HG03575 (cell line): Measurements from ENCODE around the gene CHRNE.
"Not testable (repeated sequence)": the region's sequence is repeated elsewhere in the genome, so short reads cannot be mapped to it uniquely, and the experiment has no call there.

ENCODE experiments used
- ATAC-seq: cut with Tn5 transposase; IDR thresholded peaks from one replicate; pipeline ENCODE4 v1.9.1; 2021; ENCODE audit not compliant: unreplicated experiment, insufficient number of reproducible peaks, low FRiP score; ENCODE audit errors: extremely low read depth

The CHRNE gene

DNA sequence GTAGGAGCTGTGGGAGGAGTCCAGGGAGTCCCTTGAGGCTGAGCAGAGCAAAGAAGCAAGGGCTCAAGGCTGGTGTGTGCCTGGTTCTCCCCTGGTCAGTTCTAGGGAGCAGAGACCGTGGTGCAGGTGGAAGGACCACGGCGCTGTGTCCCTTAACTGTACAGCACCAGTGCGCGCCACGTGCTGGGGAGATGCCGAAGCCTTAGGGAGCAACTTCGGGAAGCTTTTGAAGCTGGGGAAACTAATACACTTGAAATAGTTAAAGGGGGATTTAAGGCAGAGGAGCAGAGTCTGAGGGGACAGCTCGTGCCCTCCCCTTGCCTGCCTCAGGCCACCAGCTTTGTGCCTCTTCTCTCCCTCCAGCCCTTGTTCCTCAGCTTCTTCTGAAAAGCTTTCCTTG is 42.2 kb downstream of the CHRNE start:
- ATAC-seq = no peak

- ATAC-seq = no peak
Observed at GRCh38 chr17:4859816-4860625, 42.9 kb downstream of the CHRNE start.

GRCh38 chr17:4858882-4859260 is 44.0 kb downstream of the CHRNE start:
- ATAC-seq = no peak

DNA sequence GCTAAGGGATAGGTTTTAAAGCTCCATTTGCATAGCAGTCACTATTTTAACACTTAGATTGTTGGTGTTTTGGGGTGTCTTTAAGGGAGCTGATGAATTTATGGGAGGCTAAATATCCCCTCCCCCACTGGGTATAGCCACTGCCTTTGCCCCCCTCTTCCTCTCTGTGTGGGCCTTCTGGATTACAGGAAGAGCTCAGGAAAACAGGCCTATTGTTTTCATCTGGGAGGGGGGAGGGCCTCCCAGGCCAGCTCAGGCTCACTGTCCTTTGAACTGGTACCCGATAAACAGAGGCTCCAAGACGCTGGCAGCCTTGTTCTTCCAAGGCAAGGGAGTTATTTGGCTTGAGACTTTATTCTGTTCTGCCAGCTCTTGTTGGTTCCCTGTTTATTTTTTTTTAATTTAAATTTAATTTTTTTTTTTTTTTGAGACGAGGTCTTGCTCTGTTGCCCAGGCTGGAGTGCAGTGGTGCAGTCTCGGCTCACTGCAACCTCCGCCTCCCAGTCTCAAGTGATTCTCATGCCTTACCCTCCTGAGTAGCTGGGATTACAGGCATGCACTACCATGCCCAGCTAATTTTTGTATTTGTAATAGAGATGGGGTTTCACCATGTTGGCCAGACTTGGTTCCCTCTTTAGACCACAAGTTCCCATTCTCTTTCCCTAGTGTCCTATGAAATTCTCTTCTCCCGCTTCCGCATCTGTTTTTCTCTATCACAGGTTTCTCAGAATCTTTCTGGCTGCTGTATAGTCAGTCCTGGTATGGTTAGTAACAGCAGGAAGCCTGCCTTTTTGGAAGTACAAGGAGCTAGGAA is 44.6 kb downstream of the CHRNE start:
- ATAC-seq = no peak

GRCh38 chr17:4857347-4857746 is 45.6 kb downstream of the CHRNE start:
- not testable (repeated sequence) for ATAC-seq

DNA sequence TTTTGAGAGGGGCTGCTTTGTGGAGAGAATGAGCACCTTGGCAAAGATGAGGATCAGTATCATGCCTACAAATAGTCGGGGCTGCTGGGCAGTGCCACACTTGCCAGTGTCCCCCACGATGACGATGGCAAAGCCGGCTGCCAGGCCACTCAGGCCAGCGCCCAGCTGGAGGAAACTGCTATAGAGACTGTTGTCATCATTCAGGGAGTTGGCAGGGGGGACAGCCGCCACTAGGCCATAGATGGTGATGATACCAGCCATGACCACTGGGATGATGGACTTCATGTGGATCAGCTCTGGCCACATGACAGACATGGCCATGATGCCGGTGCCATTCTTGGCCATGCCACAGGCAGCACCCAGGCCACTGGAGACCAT is 46.0 kb downstream of the CHRNE start:
- ATAC-seq = no peak

GRCh38 chr17:4856271-4856936 is 46.5 kb downstream of the CHRNE start:
- no peak for ATAC-seq

DNA sequence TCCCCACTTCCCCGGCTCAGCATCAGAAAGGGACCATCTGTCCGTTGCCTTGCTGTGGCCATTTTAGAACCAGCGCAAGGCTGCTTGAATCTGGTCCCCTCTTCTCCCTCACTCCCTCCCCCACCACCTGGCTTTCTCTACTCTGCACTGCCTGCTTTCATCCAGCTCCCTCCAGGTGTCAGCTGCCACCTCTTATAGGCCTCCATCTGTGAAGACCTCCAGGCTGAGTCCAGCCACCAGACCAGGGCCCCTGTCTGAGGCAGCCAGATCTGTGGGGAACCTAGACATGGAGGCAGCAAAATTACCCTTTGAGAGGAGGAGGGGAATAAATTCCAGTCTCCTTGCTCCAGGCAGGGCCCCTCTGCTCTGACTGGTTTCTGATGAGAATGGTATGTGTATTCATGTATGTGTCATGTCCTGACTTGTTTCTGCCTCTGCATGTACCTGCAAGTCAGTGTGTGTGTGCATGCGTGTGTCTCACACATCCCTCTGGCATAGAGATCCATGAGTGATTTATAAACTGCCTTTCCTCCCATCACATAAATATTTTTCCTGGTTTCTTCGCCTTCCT is 48.7 kb downstream of the CHRNE start:
- ATAC-seq = no peak

GRCh38 chr17:4853208-4853671 is 49.7 kb downstream of the CHRNE start:
- no peak for ATAC-seq

DNA sequence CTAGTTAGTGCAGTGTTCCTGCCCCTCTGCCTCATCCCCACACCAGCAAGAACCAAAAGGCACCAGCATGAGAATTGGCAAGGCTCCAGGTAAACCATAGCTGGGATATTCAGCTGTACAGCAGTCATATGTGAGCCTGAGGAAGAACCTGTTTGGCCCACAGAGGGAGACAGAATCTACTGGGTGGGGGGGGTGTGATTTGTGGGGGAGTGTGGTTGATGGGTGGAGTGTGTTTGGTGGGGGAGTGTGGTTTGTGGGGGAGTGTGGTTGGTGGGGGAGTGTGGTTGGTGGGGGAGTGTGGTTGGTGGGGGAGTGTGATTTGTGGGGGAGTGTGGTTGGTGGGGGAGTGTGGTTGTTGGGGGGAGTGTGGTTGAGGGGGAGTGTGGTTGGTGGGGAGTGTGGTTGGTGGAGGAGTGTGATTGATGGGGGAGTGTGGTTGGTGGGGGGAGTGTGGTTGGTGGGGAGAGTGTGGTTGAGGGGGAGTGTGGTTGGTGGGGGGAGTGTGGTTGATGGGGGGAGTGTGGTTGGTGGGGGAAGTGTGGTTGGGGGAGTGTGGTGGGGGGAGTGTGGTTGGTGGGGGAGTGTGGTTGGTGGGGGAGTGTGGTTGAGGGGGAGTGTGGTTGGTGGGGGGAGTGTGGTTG is 50.2 kb downstream of the CHRNE start:
- ATAC-seq = no peak

DNA sequence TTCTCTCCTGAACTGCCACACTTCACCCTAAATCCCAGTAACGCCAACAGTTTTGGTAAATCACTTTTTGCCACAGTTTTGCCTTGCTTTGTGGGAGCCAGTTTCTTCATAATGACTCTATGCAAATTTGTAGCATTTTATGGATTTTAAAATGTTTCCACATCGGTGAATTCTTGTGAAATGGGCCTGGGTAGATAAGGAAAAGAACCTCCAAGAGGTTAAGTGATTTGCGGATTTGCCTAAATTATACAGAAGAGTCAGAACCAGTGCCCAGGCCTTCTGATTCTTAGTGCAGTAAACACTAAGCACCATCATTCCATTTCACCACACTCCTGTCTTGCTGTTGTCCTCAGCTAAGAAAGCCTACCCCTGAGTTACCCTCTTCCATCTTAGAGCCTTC is 51.8 kb downstream of the CHRNE start:
- no peak for ATAC-seq

- no peak for ATAC-seq
Observed at GRCh38 chr17:4850246-4850645, 52.7 kb downstream of the CHRNE start.

DNA sequence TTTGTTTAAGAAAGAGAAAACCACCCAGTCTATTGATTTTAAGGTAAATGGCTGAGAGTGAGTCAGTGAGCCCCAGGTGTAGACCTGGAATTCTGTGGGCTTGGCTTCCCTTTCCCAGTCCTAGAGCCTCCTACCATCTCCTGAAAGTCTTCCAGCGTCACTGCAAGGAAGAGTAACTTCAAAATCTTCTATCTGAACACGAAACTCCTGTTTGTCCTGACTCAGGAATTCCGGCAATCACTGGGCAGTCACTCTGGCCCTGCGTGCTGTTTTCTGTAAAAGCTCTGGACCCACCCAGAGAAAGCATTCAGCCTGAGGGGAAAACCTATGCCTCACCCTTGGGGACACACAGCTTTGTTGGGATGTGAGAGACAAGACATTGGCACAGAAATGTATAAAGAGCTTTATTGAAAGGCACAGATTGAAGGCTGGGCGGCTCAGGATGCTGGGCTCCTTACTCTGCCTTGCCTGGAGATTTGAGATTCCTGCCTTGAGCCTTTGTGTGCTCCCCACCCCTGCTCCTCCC is 53.8 kb downstream of the CHRNE start:
- ATAC-seq = no peak
